ENCODE data around the gene HPSE2. TPM values are rescaled to one million over a fixed set of nuclear protein-coding genes. Genes with fewer than 3 reads are reported as not detected.

Gene HPSE2
- total RNA-seq, 1 experiment from 2014 or later: 0.05 TPM

GRCh38 chr10:98621630-98622029 is 614.0 kb downstream of the HPSE2 start:
- Histone ChIP-seq H3K9ac (ENCODE audit: low read length) (no peak overlapping the region), H3K9me2 (ENCODE audit: insufficient read depth) (no peaks in the 10 kb centered on the region), H3K4me3 (replicated peaks in 1 of 2; ENCODE audit: low read depth in 1 of 2, low read length in 2 of 2) (no peak overlapping the region), H4K20me1 (ENCODE audit: insufficient read depth) (no peaks in the 10 kb centered on the region), H3K27ac (ENCODE audit: low read depth, low read length) (no peak overlapping the region), H3K4me1 (ENCODE audit: control insufficient read depth in 1 of 2, insufficient read depth in 2 of 2, low read length in 2 of 2) (no peaks in the 10 kb centered on the region), H3K79me2 (ENCODE audit: insufficient read depth, low read length) (no peaks in the 10 kb centered on the region), H2AFZ (ENCODE audit: low read depth, low read length, poor library complexity, severe bottlenecking) (no peak overlapping the region), H3K36me3 (ENCODE audit: control insufficient read depth in 1 of 2, insufficient read depth in 2 of 2, low read length in 2 of 2) (no peaks in the 10 kb centered on the region), H3K27me3 (ENCODE audit: insufficient read depth, low read length) (peaks cover 22% of the 10 kb centered on the region), H3K4me2 (ENCODE audit: low read length) (no peak overlapping the region), H3K9me3 (ENCODE audit: control insufficient read depth in 1 of 2, insufficient read depth in 1 of 2, low read depth in 1 of 2, low read length in 2 of 2) (no peaks in the 10 kb centered on the region)
- ChIA-PET RAD21 (ENCODE audit: low non-redundant PET in 1 of 2, low total read pairs in 2 of 2, uncharacterized antibody in 2 of 2, unreplicated experiment in 2 of 2) (no interaction called here), POLR2A (no interaction called here), CTCF (no interaction called here)
- intact Hi-C loops (cut with micrococcal nuclease): no loop called here
- no peak for TF ChIP-seq CBX3 (IDR thresholded peaks at IDR 0.05; ENCODE audit: low read depth)
- no peak for TF ChIP-seq EZH2 (IDR thresholded peaks at IDR 0.05)
- TF ChIP-seq SRF (IDR thresholded peaks at IDR 0.05; ENCODE audit: low read depth): no peak
- 0 out of 6 replicates have a peak, but pooled peaks of 1 of the 3 experiments have one; percentile 2 for TF ChIP-seq CTCF (IDR thresholded peaks at IDR 0.05 in 2 of 3, conservative IDR thresholded peaks at IDR 0.05 in 1 of 3; ENCODE audit: borderline replicate concordance in 1 of 3, insufficient read depth in 1 of 3, low read depth in 2 of 3, low read length in 2 of 3)
- no TSS peak for BruUV-seq (replicated peaks)
- DNase-seq (ENCODE audit: low read depth, low spot score) (no peak), ATAC-seq (no peak)

GRCh38 chr10:98620503-98620902 is 615.1 kb downstream of the HPSE2 start:
- no peaks in the 10 kb centered on the region for H3K9me2 ChIP-seq (ENCODE audit: insufficient read depth)
- H3K9me3 ChIP-seq (ENCODE audit: control insufficient read depth in 1 of 2, insufficient read depth in 1 of 2, low read depth in 1 of 2, low read length in 2 of 2): no peaks in the 10 kb centered on the region
- POLR2A ChIA-PET: no interaction called here
- H3K4me1 ChIP-seq (ENCODE audit: control insufficient read depth in 1 of 2, insufficient read depth in 2 of 2, low read length in 2 of 2): no peaks in the 10 kb centered on the region
- peaks cover 25% of the 10 kb centered on the region for H3K27me3 ChIP-seq (ENCODE audit: insufficient read depth, low read length)
- no peak overlapping the region for H3K27ac ChIP-seq (ENCODE audit: low read depth, low read length)
- no peak overlapping the region for H3K4me2 ChIP-seq (ENCODE audit: low read length)
- RAD21 ChIA-PET (ENCODE audit: low non-redundant PET in 1 of 2, low total read pairs in 2 of 2, uncharacterized antibody in 2 of 2, unreplicated experiment in 2 of 2): no interaction called here
- no peaks in the 10 kb centered on the region for H4K20me1 ChIP-seq (ENCODE audit: insufficient read depth)
- H3K4me3 ChIP-seq (replicated peaks in 1 of 2; ENCODE audit: low read depth in 1 of 2, low read length in 2 of 2): no peak overlapping the region
- no peak overlapping the region for H2AFZ ChIP-seq (ENCODE audit: low read depth, low read length, poor library complexity, severe bottlenecking)
- BruUV-seq (replicated peaks): no TSS peak
- intact Hi-C loops (cut with micrococcal nuclease): no loop called here
- H3K9ac ChIP-seq (ENCODE audit: low read length): no peak overlapping the region
- no peaks in the 10 kb centered on the region for H3K36me3 ChIP-seq (ENCODE audit: control insufficient read depth in 1 of 2, insufficient read depth in 2 of 2, low read length in 2 of 2)
- TF ChIP-seq EGR1 (IDR thresholded peaks at IDR 0.05; ENCODE audit: low read depth) (no peak), MAX (IDR thresholded peaks at IDR 0.05) (no peak), REST (IDR thresholded peaks at IDR 0.05; ENCODE audit: low read depth) (no peak), POLR2AphosphoS5 (IDR thresholded peaks at IDR 0.05; ENCODE audit: low read depth, low read length) (no peak), EZH2 (IDR thresholded peaks at IDR 0.05) (no peak), FOSL1 (IDR thresholded peaks at IDR 0.05; ENCODE audit: low read depth) (no peak)
- no peaks in the 10 kb centered on the region for H3K79me2 ChIP-seq (ENCODE audit: insufficient read depth, low read length)
- ATAC-seq: no peak
- CTCF ChIA-PET: interaction anchor here (1.3 kb wide), 1 partner anchor 153 kb away, joined by 3 read pairs; no protein-coding TSS in a partner anchor
- no peak for DNase-seq (ENCODE audit: low read depth, low spot score)

All from HCT116 (cell line).